ENCODE data around the gene MGARP.

MGARP gene

GRCh38 chr4:139312552-139313332, 32.7 kb upstream of the MGARP start:
- Histone ChIP-seq H3K4me3 (ENCODE audit: low read depth, low read length) (no peak overlapping the region), H3K9me3 (ENCODE audit: control insufficient read depth, insufficient read depth, low read length) (no peaks in the 10 kb centered on the region), H3K36me3 (ENCODE audit: control insufficient read depth, insufficient read depth, low read length) (no peaks in the 10 kb centered on the region), H3K4me1 (ENCODE audit: control insufficient read depth, insufficient read depth, low read length) (peaks cover 11% of the 10 kb centered on the region), H3K9ac (ENCODE audit: low read depth, low read length) (no peak overlapping the region), H3K27me3 (ENCODE audit: control insufficient read depth, insufficient read depth, low read length) (no peaks in the 10 kb centered on the region)

GRCh38 chr4:139311909-139312308, 31.9 kb upstream of the MGARP start:
- Histone ChIP-seq H3K36me3 (ENCODE audit: control insufficient read depth, insufficient read depth, low read length) (no peaks in the 10 kb centered on the region), H3K27me3 (ENCODE audit: control insufficient read depth, insufficient read depth, low read length) (no peaks in the 10 kb centered on the region), H3K4me3 (ENCODE audit: low read depth, low read length) (no peak overlapping the region), H3K4me1 (ENCODE audit: control insufficient read depth, insufficient read depth, low read length) (peaks cover 11% of the 10 kb centered on the region), H3K9ac (ENCODE audit: low read depth, low read length) (no peak overlapping the region), H3K9me3 (ENCODE audit: control insufficient read depth, insufficient read depth, low read length) (no peaks in the 10 kb centered on the region)

GRCh38 chr4:139304920-139305319, 24.9 kb upstream of the MGARP start:
- Histone ChIP-seq H3K4me1 (ENCODE audit: control insufficient read depth, insufficient read depth, low read length) (peaks cover 2% of the 10 kb centered on the region), H3K9ac (ENCODE audit: low read depth, low read length) (no peak overlapping the region), H3K36me3 (ENCODE audit: control insufficient read depth, insufficient read depth, low read length) (peaks cover 7% of the 10 kb centered on the region), H3K9me3 (ENCODE audit: control insufficient read depth, insufficient read depth, low read length) (no peaks in the 10 kb centered on the region), H3K4me3 (ENCODE audit: low read depth, low read length) (no peak overlapping the region), H3K27me3 (ENCODE audit: control insufficient read depth, insufficient read depth, low read length) (no peaks in the 10 kb centered on the region)

GRCh38 chr4:139301821-139302611, 22.0 kb upstream of the MGARP start, which contains the start of gene NDUFC1:
NDUFC1 (minus strand) TSS chr4:139302477; CDS start chr4:139295798, 6,679 bp downstream.
- no peaks in the 10 kb centered on the region for H3K27me3 ChIP-seq (ENCODE audit: control insufficient read depth, insufficient read depth, low read length)
- peaks cover 7% of the 10 kb centered on the region for H3K36me3 ChIP-seq (ENCODE audit: control insufficient read depth, insufficient read depth, low read length)

GRCh38 chr4:139301113-139301820, 21.2 kb upstream of the MGARP start, which contains the start of gene NAA15:
NAA15 (plus strand) TSS chr4:139301505; CDS start chr4:139301778, 273 bp downstream.
- Histone ChIP-seq H3K9ac (ENCODE audit: low read depth, low read length) (peak within 1 kb of the TSS; percentile 95), H3K9me3 (ENCODE audit: control insufficient read depth, insufficient read depth, low read length) (no peaks in the 10 kb centered on the region), H3K4me1 (ENCODE audit: control insufficient read depth, insufficient read depth, low read length) (peaks cover 2% of the 10 kb centered on the region)

More at GRCh38 chr4:139301821-139302611, 22.0 kb upstream of the MGARP start, which contains the start of gene NDUFC1:
- no peaks in the 10 kb centered on the region for H3K9me3 ChIP-seq (ENCODE audit: control insufficient read depth, insufficient read depth, low read length)
- H3K9ac ChIP-seq (ENCODE audit: low read depth, low read length), result peak within 1 kb of the TSS; percentile 95
- peak within 1 kb of the TSS; percentile 66 for H3K4me3 ChIP-seq (ENCODE audit: low read depth, low read length)
- H3K4me1 ChIP-seq (ENCODE audit: control insufficient read depth, insufficient read depth, low read length), result peaks cover 2% of the 10 kb centered on the region

GRCh38 chr4:139300431-139301112, 20.5 kb upstream of the MGARP start:
- peaks cover 7% of the 10 kb centered on the region for H3K4me1 ChIP-seq (ENCODE audit: control insufficient read depth, insufficient read depth, low read length)
- peak overlapping the region; percentile 55 for H3K9ac ChIP-seq (ENCODE audit: low read depth, low read length)
- H3K4me3 ChIP-seq (ENCODE audit: low read depth, low read length), result peak overlapping the region; percentile 66
- no peaks in the 10 kb centered on the region for H3K27me3 ChIP-seq (ENCODE audit: control insufficient read depth, insufficient read depth, low read length)
- peaks cover 7% of the 10 kb centered on the region for H3K36me3 ChIP-seq (ENCODE audit: control insufficient read depth, insufficient read depth, low read length)
- H3K9me3 ChIP-seq (ENCODE audit: control insufficient read depth, insufficient read depth, low read length), result no peaks in the 10 kb centered on the region

More at GRCh38 chr4:139301113-139301820, 21.2 kb upstream of the MGARP start, which contains the start of gene NAA15:
- Histone ChIP-seq H3K36me3 (ENCODE audit: control insufficient read depth, insufficient read depth, low read length) (peaks cover 7% of the 10 kb centered on the region), H3K4me3 (ENCODE audit: low read depth, low read length) (peak within 1 kb of the TSS; percentile 66), H3K27me3 (ENCODE audit: control insufficient read depth, insufficient read depth, low read length) (no peaks in the 10 kb centered on the region)

- peaks cover 9% of the 10 kb centered on the region for H3K4me1 ChIP-seq (ENCODE audit: control insufficient read depth, insufficient read depth, low read length)
- H3K9me3 ChIP-seq (ENCODE audit: control insufficient read depth, insufficient read depth, low read length), result no peaks in the 10 kb centered on the region
- peaks cover 7% of the 10 kb centered on the region for H3K36me3 ChIP-seq (ENCODE audit: control insufficient read depth, insufficient read depth, low read length)
- no peaks in the 10 kb centered on the region for H3K27me3 ChIP-seq (ENCODE audit: control insufficient read depth, insufficient read depth, low read length)
- no peak overlapping the region for H3K4me3 ChIP-seq (ENCODE audit: low read depth, low read length)
- H3K9ac ChIP-seq (ENCODE audit: low read depth, low read length), result peak overlapping the region; percentile 30
These were observed 19.5 kb upstream of the MGARP start for GRCh38 chr4:139299536-139299935.

- Histone ChIP-seq H3K36me3 (ENCODE audit: control insufficient read depth, insufficient read depth, low read length) (peaks cover 8% of the 10 kb centered on the region), H3K4me3 (ENCODE audit: low read depth, low read length) (no peak overlapping the region), H3K9ac (ENCODE audit: low read depth, low read length) (no peak overlapping the region), H3K4me1 (ENCODE audit: control insufficient read depth, insufficient read depth, low read length) (peaks cover 7% of the 10 kb centered on the region), H3K27me3 (ENCODE audit: control insufficient read depth, insufficient read depth, low read length) (no peaks in the 10 kb centered on the region), H3K9me3 (ENCODE audit: control insufficient read depth, insufficient read depth, low read length) (no peaks in the 10 kb centered on the region)
These were observed 17.0 kb upstream of the MGARP start for GRCh38 chr4:139297001-139297410.

GRCh38 chr4:139295942-139296299, 15.9 kb upstream of the MGARP start:
- H3K4me1 ChIP-seq (ENCODE audit: control insufficient read depth, insufficient read depth, low read length), result peaks cover 7% of the 10 kb centered on the region
- H3K27me3 ChIP-seq (ENCODE audit: control insufficient read depth, insufficient read depth, low read length), result no peaks in the 10 kb centered on the region
- H3K9ac ChIP-seq (ENCODE audit: low read depth, low read length), result no peak overlapping the region
- peaks cover 4% of the 10 kb centered on the region for H3K36me3 ChIP-seq (ENCODE audit: control insufficient read depth, insufficient read depth, low read length)
- H3K9me3 ChIP-seq (ENCODE audit: control insufficient read depth, insufficient read depth, low read length), result no peaks in the 10 kb centered on the region
- H3K4me3 ChIP-seq (ENCODE audit: low read depth, low read length), result peak overlapping the region; percentile 81

- Histone ChIP-seq H3K36me3 (ENCODE audit: control insufficient read depth, insufficient read depth, low read length) (peaks cover 4% of the 10 kb centered on the region), H3K4me1 (ENCODE audit: control insufficient read depth, insufficient read depth, low read length) (peaks cover 7% of the 10 kb centered on the region), H3K27me3 (ENCODE audit: control insufficient read depth, insufficient read depth, low read length) (no peaks in the 10 kb centered on the region), H3K9ac (ENCODE audit: low read depth, low read length) (peak overlapping the region; percentile 86), H3K9me3 (ENCODE audit: control insufficient read depth, insufficient read depth, low read length) (no peaks in the 10 kb centered on the region), H3K4me3 (ENCODE audit: low read depth, low read length) (peak overlapping the region; percentile 81)
These were observed 15.3 kb upstream of the MGARP start for GRCh38 chr4:139295206-139295941.

Measured in iPS-15b (cell line).